ENCODE results near the gene TNIK.
"Not testable (repeated sequence)": the region's sequence is repeated elsewhere in the genome, so short reads cannot be mapped to it uniquely, and the experiment has no call there.

The TNIK gene

DNA sequence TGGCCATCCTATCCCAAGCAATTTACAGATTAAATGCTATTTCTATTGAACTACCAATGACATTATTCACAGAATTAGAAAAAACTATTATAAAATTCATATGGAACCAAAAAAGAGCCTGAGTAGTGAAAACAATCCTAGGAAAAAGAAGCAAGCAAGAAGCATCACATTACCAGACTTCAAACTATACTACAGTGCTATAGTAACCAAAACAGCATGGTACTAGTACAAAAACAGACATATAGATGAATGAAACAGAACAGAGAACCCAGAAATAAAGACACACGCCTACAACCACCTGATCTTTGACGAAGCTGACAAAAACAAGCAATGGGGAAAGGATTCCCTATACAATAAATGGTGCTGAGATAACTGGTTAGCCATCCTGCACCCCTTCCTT lies 152.2 kb downstream of the TNIK start:
- DNase-seq (ENCODE audit: low spot score), result no peak

DNA sequence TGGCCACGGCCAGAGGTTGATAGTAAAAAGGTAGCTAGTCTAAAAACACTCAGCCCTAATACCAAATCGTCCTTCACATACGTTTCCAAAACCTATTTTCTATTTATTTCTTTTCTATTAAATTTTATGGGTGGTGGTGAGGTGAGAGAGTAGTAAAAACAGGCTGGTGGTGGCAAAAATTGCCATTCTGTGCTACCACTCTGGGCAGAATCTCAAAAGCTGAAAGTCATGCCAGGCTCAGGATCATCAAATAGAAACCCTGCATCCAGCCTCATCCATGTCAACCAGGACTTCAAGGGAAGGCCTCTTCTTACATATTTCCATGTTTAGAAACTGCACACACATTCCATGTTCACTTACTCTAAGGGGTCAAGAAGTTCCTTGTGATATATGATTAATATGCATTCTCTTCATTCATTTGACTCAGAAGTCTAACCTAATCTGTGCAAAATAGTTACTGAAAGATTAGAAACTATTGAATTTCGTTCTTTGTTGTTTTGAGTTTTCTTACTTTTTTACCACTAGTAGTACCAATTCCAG lies 153.1 kb downstream of the TNIK start:
- DNase-seq (ENCODE audit: low spot score), result no peak

DNA sequence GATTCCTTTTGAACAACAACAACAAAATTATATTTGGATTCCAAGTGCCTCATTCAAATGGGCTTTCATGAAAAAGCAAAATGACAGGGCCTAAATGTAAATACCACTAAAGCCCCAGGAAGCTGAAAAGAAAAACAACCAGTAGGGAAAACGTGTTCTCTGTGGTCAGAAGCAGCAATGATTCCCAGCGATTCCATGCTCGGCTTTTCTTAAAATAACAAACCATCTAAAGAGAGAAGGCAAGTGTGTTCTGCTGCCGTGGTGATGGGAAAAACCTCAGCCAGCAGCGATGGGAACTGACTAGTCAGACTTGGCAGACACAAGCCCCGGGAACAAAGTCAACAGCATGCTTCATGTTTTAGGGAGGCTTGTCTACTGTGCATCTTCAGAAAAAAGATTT lies 153.6 kb downstream of the TNIK start:
- DNase-seq (ENCODE audit: low spot score), result peak; percentile 91

GRCh38 chr3:171305823-171306222 lies 154.4 kb downstream of the TNIK start:
- DNase-seq (ENCODE audit: low spot score), result not testable (repeated sequence)

DNA sequence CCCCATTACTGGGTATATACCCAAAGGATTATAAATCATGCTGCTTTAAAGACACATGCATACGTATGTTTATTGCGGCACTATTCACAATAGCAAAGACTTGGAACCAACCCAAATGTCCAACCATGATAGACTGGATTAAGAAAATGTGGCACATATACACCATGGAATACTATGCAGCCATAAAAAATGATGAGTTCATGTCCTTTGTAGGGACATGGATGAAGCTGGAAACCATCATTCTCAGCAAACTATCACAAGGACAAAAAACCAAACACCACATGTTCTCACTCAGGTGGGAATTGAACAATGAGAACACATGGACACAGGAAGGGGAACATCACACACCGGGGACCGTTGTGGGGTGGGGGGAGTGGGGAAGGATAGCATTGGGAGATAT lies 155.7 kb downstream of the TNIK start:
- not testable (repeated sequence) for DNase-seq (ENCODE audit: low spot score)

GRCh38 chr3:171304017-171304416 lies 156.2 kb downstream of the TNIK start:
- not testable (repeated sequence) for DNase-seq (ENCODE audit: low spot score)

GRCh38 chr3:171301998-171302397 lies 158.2 kb downstream of the TNIK start:
- DNase-seq (ENCODE audit: low spot score), result no peak

- no peak for DNase-seq (ENCODE audit: low spot score)
Measured at GRCh38 chr3:171301002-171301401, 159.2 kb downstream of the TNIK start.

DNA sequence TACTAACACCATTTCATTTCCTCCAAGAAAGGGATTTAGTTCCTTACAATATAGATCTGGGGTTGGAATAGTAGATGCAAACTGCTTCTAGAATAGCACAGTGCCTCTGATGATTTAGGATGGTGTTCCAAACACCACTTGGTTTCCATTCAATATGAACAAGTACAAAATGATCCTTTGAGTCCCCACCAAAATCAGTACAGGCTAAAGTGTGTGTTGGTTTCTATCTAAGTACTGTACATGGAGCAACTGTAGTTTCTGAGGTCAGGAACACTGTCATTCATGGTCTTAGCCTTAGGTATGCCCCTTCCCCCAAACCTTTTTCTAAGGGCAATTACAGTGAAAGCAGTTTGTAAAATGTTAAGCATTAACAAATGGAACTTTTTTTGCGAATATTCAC lies 162.3 kb downstream of the TNIK start:
- no peak for DNase-seq (ENCODE audit: low spot score)

- no peak for DNase-seq (ENCODE audit: low spot score)
Measured at GRCh38 chr3:171297207-171297606, 163.0 kb downstream of the TNIK start.

- DNase-seq (ENCODE audit: low spot score), result peak; percentile 39
Measured at GRCh38 chr3:171295484-171296373, 164.5 kb downstream of the TNIK start.

- DNase-seq (ENCODE audit: low spot score), result no peak
Measured at GRCh38 chr3:171293142-171293782, 166.9 kb downstream of the TNIK start.

GRCh38 chr3:171290680-171291079 lies 169.5 kb downstream of the TNIK start:
- DNase-seq (ENCODE audit: low spot score), result no peak

DNA sequence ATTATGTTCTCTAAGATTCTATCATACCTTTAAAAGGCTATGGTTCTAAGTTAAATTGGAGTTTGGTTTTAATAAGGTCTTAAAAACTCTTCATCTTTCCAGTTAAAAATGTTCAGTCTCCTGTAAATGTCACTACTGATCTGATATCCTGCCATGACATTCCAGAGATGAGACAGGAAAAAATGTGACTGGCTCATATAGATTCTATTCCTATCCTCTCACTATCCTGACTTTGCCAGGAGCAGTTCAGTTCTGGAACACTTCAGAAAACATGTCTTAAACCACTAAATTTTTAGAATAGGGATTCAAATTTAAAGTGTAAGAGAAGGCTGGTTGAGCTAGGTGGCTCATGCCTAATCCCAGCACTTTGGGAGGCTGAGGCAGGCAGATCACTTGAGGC lies 170.9 kb downstream of the TNIK start:
- DNase-seq (ENCODE audit: low spot score), result no peak

DNA sequence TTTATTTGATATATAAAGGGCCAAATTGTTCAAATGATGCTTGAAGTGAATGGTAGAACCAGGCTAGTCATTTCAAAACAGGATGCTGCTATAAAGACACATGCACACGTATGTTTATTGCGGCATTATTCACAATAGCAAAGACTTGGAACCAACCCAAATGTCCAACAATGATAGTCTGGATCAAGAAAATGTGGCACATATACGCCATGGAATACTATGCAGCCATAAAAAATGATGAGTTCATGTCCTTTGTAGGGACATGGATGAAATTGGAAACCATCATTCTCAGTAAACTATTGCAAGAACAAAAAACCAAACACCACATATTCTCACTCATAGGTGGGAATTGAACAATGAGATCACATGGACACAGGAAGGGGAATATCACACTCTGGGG lies 172.4 kb downstream of the TNIK start:
- not testable (repeated sequence) for DNase-seq (ENCODE audit: low spot score)

GRCh38 chr3:171286580-171287249 lies 173.5 kb downstream of the TNIK start:
- DNase-seq (ENCODE audit: low spot score), result no peak

GRCh38 chr3:171285287-171285686 lies 174.9 kb downstream of the TNIK start:
- DNase-seq (ENCODE audit: low spot score), result no peak

GRCh38 chr3:171284308-171285075 lies 175.7 kb downstream of the TNIK start:
- no peak for DNase-seq (ENCODE audit: low spot score)

DNA sequence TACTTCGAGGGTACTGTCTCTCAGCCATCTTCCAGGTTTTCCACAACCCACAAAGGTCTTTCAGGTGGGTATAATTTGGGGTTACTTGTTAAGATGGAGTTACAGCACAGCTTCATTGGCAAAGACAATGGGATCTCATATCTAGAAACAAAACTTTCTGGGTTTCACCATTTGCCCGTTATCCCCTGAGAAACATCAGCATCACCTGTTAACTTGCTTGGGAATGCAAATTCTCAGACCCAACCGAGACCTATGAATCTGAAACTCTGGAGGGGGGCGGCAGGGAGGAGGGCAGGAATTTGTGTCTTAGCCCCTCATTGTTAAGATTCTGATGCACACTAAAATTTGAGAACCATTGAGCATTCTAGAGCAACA lies 176.4 kb downstream of the TNIK start:
- DNase-seq (ENCODE audit: low spot score), result no peak

GRCh38 chr3:171283183-171283847 lies 176.9 kb downstream of the TNIK start:
- DNase-seq (ENCODE audit: low spot score), result peak; percentile 41

DNA sequence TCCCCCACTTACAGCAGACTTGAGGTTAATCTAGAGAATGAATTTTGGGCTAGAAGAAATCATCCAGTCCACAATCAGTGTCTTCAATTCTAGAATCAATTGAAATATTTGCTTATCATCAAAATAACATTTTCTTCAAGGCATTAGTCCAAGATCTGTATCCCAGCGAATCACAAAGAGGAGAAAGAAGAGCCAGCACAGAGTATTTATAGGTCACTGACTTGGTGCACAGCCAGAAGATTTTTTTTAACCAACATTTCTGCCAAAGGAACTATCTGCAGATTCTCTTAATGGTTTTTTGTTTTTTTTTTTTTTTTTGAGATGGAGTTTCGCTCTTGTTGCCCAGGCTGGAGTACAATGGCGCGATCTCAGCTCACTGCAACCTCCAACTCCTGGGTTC lies 178.2 kb downstream of the TNIK start:
- no peak for DNase-seq (ENCODE audit: low spot score)
